Ascending aorta (tissue), 2 donors: Measurements from ENCODE around the gene BEND4. TPM values are rescaled to one million over a fixed set of nuclear protein-coding genes. Genes with fewer than 3 reads are reported as not detected.

ENCODE experiments used
- DNase-seq, 2 donors: peaks; one replicate each; pipeline ENCODE4 v3.0.0-alpha.2; 2019; ENCODE audit warnings: low spot score in 2 of 2
- H3K27ac ChIP-seq, 2 donors: fragments of 200-600 bp; sonication (generic); one replicate each; pipeline ENCODE4 v1.5.1; 2016 to 2017; ENCODE audit warnings: mild to moderate bottlenecking in 1 of 2
- H3K27me3 ChIP-seq: fragments of 200-600 bp; sonication (generic); one replicate; pipeline ENCODE4 v1.5.1; 2017
- H3K36me3 ChIP-seq, 2 donors: fragments of 200-600 bp; sonication (generic); one replicate each; pipeline ENCODE4 v1.5.1; 2016
- H3K4me1 ChIP-seq, 2 donors: fragments of 200-600 bp; sonication (generic); one replicate each; pipeline ENCODE4 v1.5.1; 2016 to 2017; ENCODE audit warnings: mild to moderate bottlenecking in 1 of 2
- H3K4me3 ChIP-seq, 2 donors: fragments of 200-600 bp; sonication (generic); one replicate each; pipeline ENCODE4 v1.5.1; 2016 to 2017; ENCODE audit warnings: mild to moderate bottlenecking in 1 of 2
- H3K9me3 ChIP-seq, 2 donors: fragments of 200-600 bp; sonication (generic); one replicate each; pipeline ENCODE4 v1.5.1; 2016
- intact Hi-C: fragments of 100-400 bp; cut with DNase I; formaldehyde crosslinking; loops from one replicate; pipeline ENCODE4 v1.15.1; 2023
- total RNA-seq: library from RNA; depleted of rRNA; stranded (reverse); fragments of >200 nt; gene quantifications from one replicate; pipeline ENCODE4 v1.1.0, GENCODE V29; 2016
- TF ChIP-seq, protein P1 (sequence below), 3 experiments: fragments of 200-600 bp in 2 of 3; fragments of 450-650 bp in 1 of 3; sonication (generic) in 2 of 3; IDR thresholded peaks; one replicate each; pipeline ENCODE4 v1.5.1; 2016 to 2019; ENCODE audit warnings: antibody characterized with exemption in 3 of 3, mild to moderate bottlenecking in 1 of 3, moderate library complexity in 1 of 3

Gene BEND4
- total RNA-seq, 1 donor from 2014 or later = not detected

DNA sequence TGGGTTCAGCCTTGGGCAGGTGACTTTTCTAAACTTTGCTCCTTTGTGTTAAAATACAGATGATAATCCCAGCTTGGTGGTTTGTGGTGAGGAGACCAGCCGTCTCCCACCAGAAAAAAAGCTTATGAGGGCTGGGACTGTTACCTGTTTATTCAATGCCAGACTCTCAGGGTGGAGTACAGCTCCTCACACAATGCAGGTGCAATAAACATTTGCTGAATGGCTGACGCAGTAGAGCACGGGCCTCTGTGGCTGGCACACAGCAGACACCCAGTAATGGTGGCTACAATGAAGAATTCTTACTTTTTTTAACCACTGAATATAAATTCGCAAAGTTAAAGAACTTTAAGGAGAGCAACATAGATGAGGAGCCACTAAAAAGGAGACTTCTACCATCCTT, 30.2 kb downstream of the BEND4 start:
- Histone ChIP-seq H3K4me3 (no peak overlapping the region), H3K27ac (no peak overlapping the region), H3K27me3 (no peaks in the 10 kb centered on the region), H3K4me1 (no peaks in the 10 kb centered on the region), H3K36me3 (no peaks in the 10 kb centered on the region), H3K9me3 (no peaks in the 10 kb centered on the region)
- intact Hi-C loops = no loop called here
- no peak for DNase-seq
- TF ChIP-seq, protein P1, sequence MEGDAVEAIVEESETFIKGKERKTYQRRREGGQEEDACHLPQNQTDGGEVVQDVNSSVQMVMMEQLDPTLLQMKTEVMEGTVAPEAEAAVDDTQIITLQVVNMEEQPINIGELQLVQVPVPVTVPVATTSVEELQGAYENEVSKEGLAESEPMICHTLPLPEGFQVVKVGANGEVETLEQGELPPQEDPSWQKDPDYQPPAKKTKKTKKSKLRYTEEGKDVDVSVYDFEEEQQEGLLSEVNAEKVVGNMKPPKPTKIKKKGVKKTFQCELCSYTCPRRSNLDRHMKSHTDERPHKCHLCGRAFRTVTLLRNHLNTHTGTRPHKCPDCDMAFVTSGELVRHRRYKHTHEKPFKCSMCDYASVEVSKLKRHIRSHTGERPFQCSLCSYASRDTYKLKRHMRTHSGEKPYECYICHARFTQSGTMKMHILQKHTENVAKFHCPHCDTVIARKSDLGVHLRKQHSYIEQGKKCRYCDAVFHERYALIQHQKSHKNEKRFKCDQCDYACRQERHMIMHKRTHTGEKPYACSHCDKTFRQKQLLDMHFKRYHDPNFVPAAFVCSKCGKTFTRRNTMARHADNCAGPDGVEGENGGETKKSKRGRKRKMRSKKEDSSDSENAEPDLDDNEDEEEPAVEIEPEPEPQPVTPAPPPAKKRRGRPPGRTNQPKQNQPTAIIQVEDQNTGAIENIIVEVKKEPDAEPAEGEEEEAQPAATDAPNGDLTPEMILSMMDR (IDR thresholded peaks at IDR 0.05) = no peak

DNA sequence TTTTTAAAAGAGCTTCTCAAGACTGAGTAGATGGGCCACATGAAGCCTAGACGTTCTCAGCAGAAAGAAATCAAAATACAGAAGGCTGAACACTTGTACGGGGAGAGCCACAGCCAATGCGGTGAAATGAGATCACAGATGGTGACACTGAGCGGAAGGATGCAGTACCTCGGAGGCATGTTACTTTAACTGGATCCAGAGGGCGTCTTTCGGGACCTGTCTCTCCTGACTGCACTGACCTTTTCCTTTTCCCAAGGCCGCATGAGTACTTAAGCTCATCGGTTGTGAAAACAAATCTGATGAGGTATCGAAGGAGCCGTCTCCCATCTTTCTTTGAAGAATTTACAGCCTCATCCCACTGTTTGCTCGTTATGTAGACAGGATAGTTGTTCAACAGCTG, 32.6 kb downstream of the BEND4 start:
- Histone ChIP-seq H3K27me3 (no peaks in the 10 kb centered on the region), H3K4me3 (no peak overlapping the region), H3K4me1 (no peaks in the 10 kb centered on the region), H3K9me3 (no peaks in the 10 kb centered on the region), H3K27ac (no peak overlapping the region), H3K36me3 (no peaks in the 10 kb centered on the region)
- DNase-seq = no peak
- intact Hi-C loops = no loop called here
- TF ChIP-seq, protein P1 (IDR thresholded peaks at IDR 0.05) = no peak

DNA sequence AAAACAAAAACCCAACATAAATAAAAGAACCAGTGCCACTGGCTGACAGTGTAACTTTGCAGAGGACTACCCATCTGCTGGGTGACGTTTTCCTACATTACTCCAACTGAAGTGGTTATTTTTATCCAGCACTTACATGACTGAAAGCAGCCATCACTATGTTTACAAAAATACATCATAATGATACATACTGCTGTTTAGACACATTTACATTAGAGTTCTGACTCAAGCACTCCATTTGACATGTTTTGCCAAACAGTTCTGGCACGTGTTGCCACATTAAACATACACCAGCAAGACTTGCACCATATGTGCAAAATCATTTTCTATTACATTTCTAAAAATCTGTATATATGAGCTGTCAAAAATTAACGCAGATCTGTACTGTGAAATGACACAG, 39.6 kb downstream of the BEND4 start:
- Histone ChIP-seq H3K36me3 (no peaks in the 10 kb centered on the region), H3K4me1 (no peaks in the 10 kb centered on the region), H3K27me3 (no peaks in the 10 kb centered on the region), H3K27ac (no peak overlapping the region), H3K9me3 (no peaks in the 10 kb centered on the region), H3K4me3 (no peak overlapping the region)
- TF ChIP-seq, protein P1 (IDR thresholded peaks at IDR 0.05) = no peak
- intact Hi-C loops = no loop called here
- no peak for DNase-seq

DNA sequence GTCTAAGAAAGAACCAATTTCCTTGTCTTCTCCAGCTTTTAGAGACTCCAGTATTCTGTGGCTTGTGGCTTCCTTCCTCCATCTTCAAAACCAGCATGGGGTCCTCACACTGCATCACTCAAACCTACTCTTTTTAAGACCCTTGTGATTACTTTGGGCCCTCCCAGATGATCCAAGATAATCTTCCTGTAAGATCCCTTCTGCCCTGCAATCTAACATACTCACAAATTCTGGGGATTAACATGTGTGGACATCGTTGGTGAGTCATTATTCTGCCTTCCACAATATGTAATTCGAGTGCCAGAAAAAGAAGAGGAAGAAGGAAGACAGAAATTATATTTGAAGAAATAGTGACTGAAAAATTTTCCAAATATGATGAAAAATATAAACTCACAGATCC, 47.9 kb downstream of the BEND4 start:
- intact Hi-C loops = no loop called here
- Histone ChIP-seq H3K36me3 (no peaks in the 10 kb centered on the region), H3K4me1 (no peaks in the 10 kb centered on the region), H3K27me3 (no peaks in the 10 kb centered on the region), H3K9me3 (no peaks in the 10 kb centered on the region), H3K27ac (no peak overlapping the region), H3K4me3 (no peak overlapping the region)
- DNase-seq = no peak
- TF ChIP-seq, protein P1 (IDR thresholded peaks at IDR 0.05) = no peak

DNA sequence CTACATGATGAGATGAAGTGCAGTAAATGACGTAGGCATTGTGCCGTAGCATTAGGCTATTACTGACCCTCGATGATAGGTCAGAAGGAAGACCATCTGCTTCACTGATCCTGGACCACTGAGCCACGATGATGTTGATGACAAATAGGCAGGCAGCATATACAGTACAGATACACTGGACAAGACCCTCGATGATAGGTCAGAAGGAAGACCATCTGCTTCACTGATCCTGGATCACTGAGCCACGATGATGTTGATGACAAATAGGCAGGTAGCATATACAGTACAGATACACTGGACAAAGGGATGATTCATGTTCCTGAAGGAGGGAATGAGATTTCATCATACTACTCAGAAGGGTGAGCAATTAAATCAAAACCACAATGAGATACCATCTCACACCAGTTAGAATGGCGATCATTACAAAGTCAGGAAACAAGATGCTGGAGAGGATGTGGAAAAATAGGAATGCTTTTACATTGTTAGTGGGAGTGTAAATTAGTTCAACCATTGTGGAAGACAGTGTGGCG, 50.9 kb downstream of the BEND4 start:
- intact Hi-C loops = no loop called here
- no peak overlapping the region for H3K4me3 ChIP-seq
- no peak overlapping the region for H3K27ac ChIP-seq
- no peak for DNase-seq
- no peaks in the 10 kb centered on the region for H3K9me3 ChIP-seq
- H3K4me1 ChIP-seq = no peaks in the 10 kb centered on the region
- H3K36me3 ChIP-seq = no peaks in the 10 kb centered on the region
- H3K27me3 ChIP-seq = no peaks in the 10 kb centered on the region
- TF ChIP-seq, protein P1 (IDR thresholded peaks at IDR 0.05) = no peak

DNA sequence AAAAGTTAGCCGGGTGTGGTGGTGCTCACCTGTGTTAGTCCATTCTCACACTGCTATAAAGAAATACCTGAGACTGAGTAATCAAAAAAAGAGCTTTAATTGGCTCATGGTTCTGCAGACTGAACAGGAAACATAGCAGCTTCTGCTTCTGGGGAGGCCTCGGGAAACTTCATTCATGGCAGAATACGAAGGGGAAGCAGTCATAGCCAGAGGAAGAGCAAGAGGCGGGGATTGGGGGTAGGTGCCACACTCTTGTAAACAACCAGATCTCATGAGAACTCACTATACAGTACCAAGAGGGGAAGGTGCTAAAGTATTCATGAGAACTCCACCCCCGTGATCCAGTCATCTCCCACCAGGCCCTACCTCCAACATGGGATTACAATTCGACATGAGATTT, 64.1 kb downstream of the BEND4 start:
- DNase-seq = no peak
- no peak overlapping the region for H3K4me3 ChIP-seq
- peaks cover 0 to 24% of the 10 kb centered on the region in 2 donors for H3K36me3 ChIP-seq
- H3K4me1 ChIP-seq = no peaks in the 10 kb centered on the region
- intact Hi-C loops = no loop called here
- TF ChIP-seq, protein P1 (IDR thresholded peaks at IDR 0.05) = no peak
- H3K27ac ChIP-seq = no peak overlapping the region
- H3K9me3 ChIP-seq = no peaks in the 10 kb centered on the region
- H3K27me3 ChIP-seq = no peaks in the 10 kb centered on the region
